K562 treated with DMSO at 1 percent for 24 hours (cell line): ENCODE results near the gene NUP160. TPM values are rescaled to one million over a fixed set of nuclear protein-coding genes. Genes with fewer than 3 reads are reported as not detected.

Experiments used
- total RNA-seq: library from RNA; unstranded; fragments of 300-600 nt; gene quantifications from 2 replicates; pipeline ENCODE4 v1.2.3, GENCODE V29; 2022; ENCODE audit warnings: low read depth; ENCODE audit not compliant: insufficient read depth

Gene NUP160, protein sequence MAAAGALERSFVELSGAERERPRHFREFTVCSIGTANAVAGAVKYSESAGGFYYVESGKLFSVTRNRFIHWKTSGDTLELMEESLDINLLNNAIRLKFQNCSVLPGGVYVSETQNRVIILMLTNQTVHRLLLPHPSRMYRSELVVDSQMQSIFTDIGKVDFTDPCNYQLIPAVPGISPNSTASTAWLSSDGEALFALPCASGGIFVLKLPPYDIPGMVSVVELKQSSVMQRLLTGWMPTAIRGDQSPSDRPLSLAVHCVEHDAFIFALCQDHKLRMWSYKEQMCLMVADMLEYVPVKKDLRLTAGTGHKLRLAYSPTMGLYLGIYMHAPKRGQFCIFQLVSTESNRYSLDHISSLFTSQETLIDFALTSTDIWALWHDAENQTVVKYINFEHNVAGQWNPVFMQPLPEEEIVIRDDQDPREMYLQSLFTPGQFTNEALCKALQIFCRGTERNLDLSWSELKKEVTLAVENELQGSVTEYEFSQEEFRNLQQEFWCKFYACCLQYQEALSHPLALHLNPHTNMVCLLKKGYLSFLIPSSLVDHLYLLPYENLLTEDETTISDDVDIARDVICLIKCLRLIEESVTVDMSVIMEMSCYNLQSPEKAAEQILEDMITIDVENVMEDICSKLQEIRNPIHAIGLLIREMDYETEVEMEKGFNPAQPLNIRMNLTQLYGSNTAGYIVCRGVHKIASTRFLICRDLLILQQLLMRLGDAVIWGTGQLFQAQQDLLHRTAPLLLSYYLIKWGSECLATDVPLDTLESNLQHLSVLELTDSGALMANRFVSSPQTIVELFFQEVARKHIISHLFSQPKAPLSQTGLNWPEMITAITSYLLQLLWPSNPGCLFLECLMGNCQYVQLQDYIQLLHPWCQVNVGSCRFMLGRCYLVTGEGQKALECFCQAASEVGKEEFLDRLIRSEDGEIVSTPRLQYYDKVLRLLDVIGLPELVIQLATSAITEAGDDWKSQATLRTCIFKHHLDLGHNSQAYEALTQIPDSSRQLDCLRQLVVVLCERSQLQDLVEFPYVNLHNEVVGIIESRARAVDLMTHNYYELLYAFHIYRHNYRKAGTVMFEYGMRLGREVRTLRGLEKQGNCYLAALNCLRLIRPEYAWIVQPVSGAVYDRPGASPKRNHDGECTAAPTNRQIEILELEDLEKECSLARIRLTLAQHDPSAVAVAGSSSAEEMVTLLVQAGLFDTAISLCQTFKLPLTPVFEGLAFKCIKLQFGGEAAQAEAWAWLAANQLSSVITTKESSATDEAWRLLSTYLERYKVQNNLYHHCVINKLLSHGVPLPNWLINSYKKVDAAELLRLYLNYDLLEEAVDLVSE (N-terminal part only)
- total RNA-seq: 26.2 and 31.8 TPM in 2 replicates

DNA sequence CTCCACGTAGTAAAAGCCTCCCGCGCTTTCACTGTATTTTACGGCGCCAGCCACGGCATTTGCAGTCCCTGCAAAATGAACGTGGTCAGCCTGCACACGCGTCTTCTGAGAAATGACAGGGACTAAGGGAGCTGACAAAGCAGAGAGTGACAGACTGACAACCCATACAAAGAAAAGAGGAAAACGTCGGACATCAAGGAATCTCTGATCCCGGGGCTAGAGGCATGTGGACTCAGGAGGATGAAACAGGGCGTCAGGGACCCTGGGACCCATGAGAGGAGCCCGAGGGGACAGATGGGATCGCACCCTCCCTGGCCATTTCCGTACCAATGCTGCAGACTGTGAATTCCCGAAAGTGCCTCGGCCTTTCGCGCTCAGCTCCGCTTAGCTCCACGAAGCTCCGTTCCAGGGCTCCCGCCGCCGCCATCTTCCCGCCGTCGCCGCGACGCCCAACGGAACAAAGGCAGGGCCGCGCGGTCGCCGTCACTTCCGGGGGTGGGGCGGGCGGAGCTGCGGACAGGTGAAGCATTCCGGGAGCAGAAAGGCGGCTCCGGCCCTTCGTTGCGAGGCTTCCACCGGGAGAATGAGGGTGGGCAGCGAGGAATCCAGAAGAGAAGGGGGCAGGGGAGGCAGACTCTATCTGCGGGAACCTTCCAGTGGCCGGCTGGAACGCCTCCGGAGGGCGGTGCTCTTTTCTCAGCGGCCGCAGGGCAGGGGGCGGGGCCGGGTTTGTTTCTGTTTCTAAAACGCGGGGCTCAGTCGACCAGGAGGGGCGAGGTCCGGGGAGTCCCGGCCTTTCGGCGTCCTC lies at the start of gene NUP160:
Gene NUP160, minus strand, starts transcription at position 459 of the 808 bp plus-strand sequence. Its CDS starts 32 bp downstream, at position 427.

Other genes starting within 250 kb of the NUP160 start
- 52.9 and 61.5 TPM in 2 replicates for gene MTCH2, start 205.8 kb downstream of the NUP160 start, total RNA-seq
- 0.19 and 1.1 TPM in 2 replicates for gene AGBL2, start 133.0 kb downstream of the NUP160 start, total RNA-seq
- gene FNBP4, start 81.0 kb downstream of the NUP160 start, total RNA-seq: 34.5 and 36.9 TPM in 2 replicates
- gene PTPRJ, start 132.2 kb upstream of the NUP160 start, total RNA-seq: 7.4 and 8.0 TPM in 2 replicates